H1 (cell line): ENCODE data around the gene DCP2. TPM values are rescaled to one million over a fixed set of nuclear protein-coding genes. Genes with fewer than 3 reads are reported as not detected.

Source experiments
- CTCF ChIA-PET: fragments of 300-600 bp; sonication (Branson Sonifier 250); formaldehyde crosslinking; loops from one replicate; lab custom pipeline; 2021; ENCODE audit not compliant: partially characterized antibody; lab: Charles Lee
- POLR2A ChIA-PET: fragments of 300-600 bp; sonication (Branson Sonifier 250); formaldehyde crosslinking; loops from one replicate; lab custom pipeline; 2021; ENCODE audit warnings: inconsistent platforms; ENCODE audit not compliant: partially characterized antibody; lab: Charles Lee
- DNase-seq, 2 experiments: peaks; one replicate each; pipeline versions ENCODE4 v3.0.0 to v3.0.0-alpha.2; 2010 to 2022; ENCODE audit warnings: low spot score in 2 of 2, low read depth in 1 of 2, mixed read lengths in 1 of 2
- FAIRE-seq: peaks from 2 replicates; lab custom pipeline; 2011; peaks lifted over from hg19 to GRCh38; lab: Jason Lieb, UNC
- H2AFZ ChIP-seq: 2 replicates; pipeline ENCODE4 v1.8.1; 2012; ENCODE audit warnings: low read length, inconsistent platforms
- H2AK5ac ChIP-seq: 2 replicates; pipeline ENCODE4 v1.6.1; 2013; ENCODE audit warnings: low read depth, low read length
- H2BK120ac ChIP-seq: replicated peaks from 2 replicates; pipeline ENCODE3; 2013; ENCODE audit warnings: low read depth, low read length, inconsistent platforms
- H2BK12ac ChIP-seq: 2 replicates; pipeline ENCODE4 v1.6.1; 2013; ENCODE audit warnings: low read depth, low read length
- H2BK15ac ChIP-seq: 2 replicates; pipeline ENCODE4 v1.6.1; 2013; ENCODE audit warnings: low read length
- H2BK20ac ChIP-seq: 2 replicates; pipeline ENCODE4 v1.6.1; 2013; ENCODE audit warnings: low read length
- H2BK5ac ChIP-seq: 2 replicates; pipeline ENCODE4 v1.6.1; 2013; ENCODE audit warnings: low read depth, low read length
- H3K14ac ChIP-seq: 2 replicates; pipeline ENCODE4 v1.6.1; 2013; ENCODE audit warnings: inconsistent platforms; ENCODE audit not compliant: insufficient read length
- H3K18ac ChIP-seq: 2 replicates; pipeline ENCODE4 v1.6.1; 2013; ENCODE audit warnings: low read length; ENCODE audit errors: extremely low read depth
- H3K23ac ChIP-seq: 2 replicates; pipeline ENCODE4 v1.6.1; 2013; ENCODE audit warnings: inconsistent platforms; ENCODE audit not compliant: insufficient read length
- H3K23me2 ChIP-seq: 2 replicates; pipeline ENCODE4 v1.6.1; 2013; ENCODE audit warnings: low read depth, low read length
- H3K27ac ChIP-seq: 2 replicates; pipeline ENCODE4 v1.6.1; 2011; ENCODE audit warnings: low read depth, low read length, inconsistent platforms
- H3K27me3 ChIP-seq, 4 experiments: replicated peaks in 1 of 4; 1 replicate in 1 of 4; 2 replicates in 3 of 4; pipeline versions ENCODE4 v1.6.1 to v1.8.1; 2011 to 2013; ENCODE audit warnings: low read length in 3 of 4, mild to moderate bottlenecking in 3 of 4, inconsistent platforms in 2 of 4, mixed read lengths in 2 of 4, moderate library complexity in 1 of 4; ENCODE audit not compliant: control insufficient read depth in 3 of 4, insufficient read depth in 3 of 4; ENCODE audit errors: extremely low read depth in 1 of 4
- H3K36me3 ChIP-seq, 4 experiments: 2 replicates each; pipeline versions ENCODE4 v1.6.1 to v1.8.1; 2011 to 2013; ENCODE audit warnings: mild to moderate bottlenecking in 4 of 4, low read length in 3 of 4, moderate library complexity in 2 of 4, control low read depth in 1 of 4, inconsistent platforms in 1 of 4; ENCODE audit not compliant: insufficient read depth in 4 of 4, control insufficient read depth in 2 of 4
- H3K4ac ChIP-seq: replicated peaks from 2 replicates; pipeline ENCODE3; 2013; ENCODE audit warnings: low read length, low read depth, mixed read lengths, inconsistent platforms; ENCODE audit not compliant: insufficient read length
- H3K4me1 ChIP-seq, 4 experiments: replicated peaks in 1 of 4; 1 replicate in 1 of 4; 2 replicates in 3 of 4; pipeline versions ENCODE4 v1.6.1 to v1.8.1; 2011 to 2013; ENCODE audit warnings: low read length in 3 of 4, inconsistent platforms in 2 of 4, mixed read lengths in 1 of 4; ENCODE audit not compliant: insufficient read depth in 4 of 4, control insufficient read depth in 3 of 4
- H3K4me2 ChIP-seq, 2 experiments: 2 replicates each; pipeline versions ENCODE4 v1.6.1 to v1.8.1; 2011 to 2013; ENCODE audit warnings: low read depth in 2 of 2, low read length in 2 of 2, control low read depth in 1 of 2, inconsistent platforms in 1 of 2, mild to moderate bottlenecking in 1 of 2; ENCODE audit not compliant: insufficient read depth in 1 of 2
- H3K4me3 ChIP-seq, 4 experiments: fragments of 200-600, 300-600 bp in 1 of 4; sonication (generic), shearing (Covaris generic), sonication (Bioruptor Twin) in 1 of 4; 2 replicates each; pipeline versions ENCODE4 v1.5.1 to v1.8.1; 2011 to 2016; ENCODE audit warnings: low read length in 4 of 4, low read depth in 3 of 4, control low read depth in 2 of 4, inconsistent platforms in 2 of 4, mild to moderate bottlenecking in 2 of 4, mixed read lengths in 1 of 4, moderate library complexity in 1 of 4; ENCODE audit not compliant: insufficient read depth in 2 of 4; ENCODE audit errors: extremely low read depth in 1 of 4
- H3K56ac ChIP-seq: replicated peaks from 2 replicates; pipeline ENCODE3; 2013; ENCODE audit warnings: low read depth, mild to moderate bottlenecking, mixed read lengths, low read length, inconsistent platforms; ENCODE audit not compliant: insufficient read length
- H3K79me1 ChIP-seq: 2 replicates; pipeline ENCODE4 v1.6.1; 2013; ENCODE audit warnings: low read depth, low read length, control low read depth
- H3K79me2 ChIP-seq, 2 experiments: 2 replicates each; pipeline versions ENCODE4 v1.6.1 to v1.8.1; 2012 to 2013; ENCODE audit warnings: low read length in 2 of 2, mild to moderate bottlenecking in 2 of 2, inconsistent platforms in 1 of 2; ENCODE audit not compliant: insufficient read depth in 2 of 2, control insufficient read depth in 1 of 2
- H3K9ac ChIP-seq, 4 experiments: replicated peaks in 1 of 4; 1 replicate in 1 of 4; 2 replicates in 3 of 4; pipeline versions ENCODE4 v1.6.1 to v1.8.1; 2011 to 2013; ENCODE audit warnings: low read depth in 3 of 4, low read length in 3 of 4, control low read depth in 2 of 4, mild to moderate bottlenecking in 2 of 4, moderate library complexity in 2 of 4, inconsistent platforms in 1 of 4; ENCODE audit errors: extremely low read depth in 1 of 4
- H3K9me3 ChIP-seq, 2 experiments: 2 replicates each; pipeline versions ENCODE4 v1.6.1 to v1.8.1; 2012 to 2013; ENCODE audit warnings: mild to moderate bottlenecking in 2 of 2, moderate library complexity in 2 of 2, control low read depth in 1 of 2, inconsistent platforms in 1 of 2, low read depth in 1 of 2, low read length in 1 of 2, mixed read lengths in 1 of 2; ENCODE audit not compliant: insufficient read depth in 2 of 2
- H4K20me1 ChIP-seq, 2 experiments: replicated peaks in 1 of 2; 2 replicates each; pipeline versions ENCODE3 to v1.8.1; 2011 to 2013; ENCODE audit warnings: inconsistent platforms in 2 of 2, low read length in 2 of 2, mild to moderate bottlenecking in 1 of 2; ENCODE audit not compliant: insufficient read depth in 2 of 2, control insufficient read depth in 1 of 2
- H4K5ac ChIP-seq: 2 replicates; pipeline ENCODE4 v1.6.1; 2013; ENCODE audit warnings: low read length, low read depth, mixed read lengths, inconsistent platforms; ENCODE audit not compliant: insufficient read length
- H4K8ac ChIP-seq: 2 replicates; pipeline ENCODE4 v1.8.0; 2013; ENCODE audit warnings: mild to moderate bottlenecking, moderate library complexity, low read length, inconsistent platforms; ENCODE audit not compliant: insufficient read depth; ENCODE audit errors: extremely low read depth
- H4K91ac ChIP-seq: replicated peaks from 2 replicates; pipeline ENCODE3; 2013; ENCODE audit warnings: low read length, mixed read lengths, inconsistent platforms; ENCODE audit not compliant: insufficient read length
- BACH1 ChIP-seq: IDR thresholded peaks from 2 replicates; pipeline ENCODE4 v1.6.1; 2012; ENCODE audit warnings: low read length, improper control_type of control experiment
- CTBP2 ChIP-seq: IDR thresholded peaks from 2 replicates; pipeline ENCODE4 v1.7.0; 2011; ENCODE audit warnings: borderline replicate concordance, mild to moderate bottlenecking, moderate library complexity, mixed read lengths, low read length; ENCODE audit not compliant: insufficient read depth, insufficient read length
- FOSL1 ChIP-seq: IDR thresholded peaks from 2 replicates; pipeline ENCODE4 v1.6.1; 2011; ENCODE audit warnings: mild to moderate bottlenecking, low read depth, low read length, moderate library complexity; ENCODE audit not compliant: insufficient read depth
- JUND ChIP-seq: IDR thresholded peaks from 2 replicates; pipeline ENCODE4 v1.6.1; 2011; ENCODE audit warnings: mild to moderate bottlenecking, improper control_type of control experiment, low read length
- RFX5 ChIP-seq: IDR thresholded peaks from 2 replicates; pipeline ENCODE4 v1.6.1; 2011; ENCODE audit warnings: low read depth, low read length, improper control_type of control experiment, borderline replicate concordance
- SAP30 ChIP-seq: fragments of 300-600 bp; sonication (generic); IDR thresholded peaks from 2 replicates; pipeline ENCODE4 v1.7.1; 2012; ENCODE audit warnings: low read length, moderate library complexity, mild to moderate bottlenecking, inconsistent platforms; ENCODE audit not compliant: insufficient read depth, insufficient replicate concordance
- SP1 ChIP-seq: IDR thresholded peaks from 2 replicates; pipeline ENCODE4 v1.6.1; 2011; ENCODE audit warnings: low read depth, low read length
- ZNF274 ChIP-seq: IDR thresholded peaks from 2 replicates; pipeline ENCODE4 v1.7.0; 2012; ENCODE audit warnings: low read length, borderline replicate concordance; ENCODE audit errors: extremely low read depth
- WGBS, 2 experiments: shearing (Covaris generic) in 1 of 2; methylation state at CpG; one replicate each; pipeline versions ENCODE4 v1.1.6 to v1.1.7; 2013 to 2015; ENCODE audit warnings: low lambda C conversion rate in 2 of 2, mixed read lengths in 2 of 2, inconsistent platforms in 1 of 2, low coverage in 1 of 2, missing lambda C conversion rate in 1 of 2; ENCODE audit not compliant: insufficient replicate concordance in 2 of 2, insufficient coverage in 1 of 2, insufficient read length in 1 of 2; ENCODE audit errors: extremely low coverage in 1 of 2, missing lambda C conversion rate in 1 of 2; 5-methylcytosine and 5-hydroxymethylcytosine counted together
- polyA plus RNA-seq, 7 experiments: library from polyadenylated mRNA; depleted of rRNA in 3 of 7; stranded (reverse) in 5 of 7; unstranded in 2 of 7; fragments of >200 nt in 5 of 7; fragments of 200-250 nt in 2 of 7; gene quantifications; 1 replicate in 5 of 7; 2 replicates in 1 of 7; 4 replicates in 1 of 7; pipeline versions ENCODE4 v1.2.1 to v1.2.3, GENCODE V29; 2011 to 2013; ENCODE audit warnings: missing spikeins in 2 of 7, mixed read lengths in 2 of 7
- total RNA-seq: library from RNA; stranded (reverse); fragmentation: NEBNext Ultra II Directional; extraction: Animal tissue kit (Norgen Biotek cat#: 25700); gene quantifications from 2 replicates; pipeline ENCODE4 v1.2.1, GENCODE V29; 2021

Gene DCP2
- total and polyA plus RNA-seq, 2 of the 8 experiments (the other 6 are each of a cell fraction or from before 2014, with no cell fraction given) = 14.4 to 162 TPM

DNA sequence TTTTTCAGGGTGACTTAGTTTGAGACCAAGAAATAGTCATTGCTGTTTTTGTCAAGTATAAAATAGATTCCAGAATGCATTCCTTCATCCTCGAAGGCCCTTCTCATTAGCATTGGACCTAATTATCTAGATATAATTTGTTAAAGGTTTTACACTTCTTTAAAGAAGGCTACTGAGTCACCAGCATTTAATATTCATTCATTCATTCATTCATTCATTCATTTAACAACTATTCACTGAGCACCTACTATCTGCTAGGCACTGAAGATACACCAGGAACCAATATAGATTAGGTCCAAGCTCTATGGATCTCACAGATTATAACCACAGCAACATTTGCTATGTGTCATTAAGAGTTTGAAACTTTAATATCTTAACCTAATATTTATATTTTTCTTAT is 43.5 kb upstream of the DCP2 start:
- POLR2A ChIA-PET = no interaction called here
- TF ChIP-seq SP1 (no peak), ZNF274 (no peak), BACH1 (no peak), SAP30 (no peak), JUND (no peak), RFX5 (no peak), FOSL1 (no peak), CTBP2 (no peak)

More for the DNA sequence above, 43.5 kb upstream of the DCP2 start:
- Histone ChIP-seq H2BK120ac (no peak overlapping the region), H4K20me1 (no peaks in the 10 kb centered on the region), H3K23me2 (no peaks in the 10 kb centered on the region), H2BK15ac (no peak overlapping the region), H3K27ac (no peak overlapping the region), H2BK20ac (no peak overlapping the region), H3K4ac (no peak overlapping the region), H2AFZ (no peak overlapping the region), H3K56ac (no peak overlapping the region), H3K36me3 (no peaks in the 10 kb centered on the region), H3K4me2 (no peak overlapping the region), H2BK12ac (no peak overlapping the region), H4K5ac (no peak overlapping the region), H2BK5ac (no peak overlapping the region), H3K79me2 (no peaks in the 10 kb centered on the region), H2AK5ac (no peak overlapping the region), H4K8ac (no peak overlapping the region), H3K23ac (no peak overlapping the region), H3K4me3 (no peak overlapping the region), H3K14ac (no peak overlapping the region), H3K79me1 (no peaks in the 10 kb centered on the region), H4K91ac (no peak overlapping the region), H3K4me1 (no peaks in the 10 kb centered on the region), H3K27me3 (no peaks in the 10 kb centered on the region), H3K9ac (no peak overlapping the region), H3K9me3 (no peaks in the 10 kb centered on the region), H3K18ac (no peak overlapping the region)
- 86% methylated on average over 1 of the region's 1 CpG; no CpG with 5 or more reads in 1 of the 2 experiments for WGBS, 2 experiments
- DNase-seq = no peak
- FAIRE-seq = no peak
- CTCF ChIA-PET = interaction anchor here (2.7 kb wide), 1 partner anchor 63 kb away, joined by 9 read pairs; no protein-coding TSS in a partner anchor
